Fibroblast of pulmonary artery (primary cell): ENCODE results near the gene RALGPS2.

Source experiments
- DNase-seq: peaks from one replicate; pipeline ENCODE4 v3.0.0-alpha.2; 2010; ENCODE audit warnings: low read depth
- H3K4me3 ChIP-seq: replicated peaks from 2 replicates; pipeline ENCODE4 v1.5.1; 2011; ENCODE audit warnings: low read depth, mild to moderate bottlenecking, control low read depth, low read length, moderate library complexity
- TF ChIP-seq, protein P1 (sequence below): IDR thresholded peaks from 2 replicates; pipeline ENCODE4 v1.5.1; 2011; ENCODE audit warnings: mild to moderate bottlenecking, control low read depth, low read length, inconsistent platforms; ENCODE audit errors: missing control alignments

The RALGPS2 gene

GRCh38 chr1:178901482-178902125 is 176.6 kb downstream of the RALGPS2 start:
- TF ChIP-seq, protein P1, sequence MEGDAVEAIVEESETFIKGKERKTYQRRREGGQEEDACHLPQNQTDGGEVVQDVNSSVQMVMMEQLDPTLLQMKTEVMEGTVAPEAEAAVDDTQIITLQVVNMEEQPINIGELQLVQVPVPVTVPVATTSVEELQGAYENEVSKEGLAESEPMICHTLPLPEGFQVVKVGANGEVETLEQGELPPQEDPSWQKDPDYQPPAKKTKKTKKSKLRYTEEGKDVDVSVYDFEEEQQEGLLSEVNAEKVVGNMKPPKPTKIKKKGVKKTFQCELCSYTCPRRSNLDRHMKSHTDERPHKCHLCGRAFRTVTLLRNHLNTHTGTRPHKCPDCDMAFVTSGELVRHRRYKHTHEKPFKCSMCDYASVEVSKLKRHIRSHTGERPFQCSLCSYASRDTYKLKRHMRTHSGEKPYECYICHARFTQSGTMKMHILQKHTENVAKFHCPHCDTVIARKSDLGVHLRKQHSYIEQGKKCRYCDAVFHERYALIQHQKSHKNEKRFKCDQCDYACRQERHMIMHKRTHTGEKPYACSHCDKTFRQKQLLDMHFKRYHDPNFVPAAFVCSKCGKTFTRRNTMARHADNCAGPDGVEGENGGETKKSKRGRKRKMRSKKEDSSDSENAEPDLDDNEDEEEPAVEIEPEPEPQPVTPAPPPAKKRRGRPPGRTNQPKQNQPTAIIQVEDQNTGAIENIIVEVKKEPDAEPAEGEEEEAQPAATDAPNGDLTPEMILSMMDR, result no peak
- DNase-seq, result no peak
- no peak overlapping the region for H3K4me3 ChIP-seq

GRCh38 chr1:178908358-178908757 is 183.3 kb downstream of the RALGPS2 start:
- H3K4me3 ChIP-seq, result no peak overlapping the region
- DNase-seq, result peak; percentile 12
- TF ChIP-seq, protein P1, result no peak

- no peak for DNase-seq
- no peak overlapping the region for H3K4me3 ChIP-seq
- TF ChIP-seq, protein P1, result no peak
Observed at GRCh38 chr1:178910023-178910422, 185.0 kb downstream of the RALGPS2 start.

- H3K4me3 ChIP-seq, result no peak overlapping the region
- DNase-seq, result no peak
- TF ChIP-seq, protein P1, result no peak
Observed at GRCh38 chr1:178912597-178912996, 187.6 kb downstream of the RALGPS2 start.

GRCh38 chr1:178916448-178917174 is 191.6 kb downstream of the RALGPS2 start:
- TF ChIP-seq, protein P1, result no peak
- DNase-seq, result peak; percentile 13

GRCh38 chr1:178918308-178918707 is 193.3 kb downstream of the RALGPS2 start:
- no peak for DNase-seq
- TF ChIP-seq, protein P1, result no peak
- no peak overlapping the region for H3K4me3 ChIP-seq

More at GRCh38 chr1:178916448-178917174, 191.6 kb downstream of the RALGPS2 start:
- no peak overlapping the region for H3K4me3 ChIP-seq
